ENCODE data around the gene RUVBL1.

The RUVBL1 gene

GRCh38 chr3:128051837-128052594 is 71.6 kb downstream of the RUVBL1 start, which contains the start of gene SEC61A1:
SEC61A1 (plus strand) TSS chr3:128052437; CDS start chr3:128052553, 116 bp downstream.
- Histone ChIP-seq H3K36me3 (replicated peaks) (peaks cover 46% of the 10 kb centered on the region), H3K27me3 (replicated peaks) (no peaks in the 10 kb centered on the region), H3K4me3 (ENCODE audit: low read depth, low read length) (peak within 1 kb of the TSS; percentile 89), H3K27ac (peak within 1 kb of the TSS; percentile 97)
- in situ Hi-C loops (cut with HindIII; ENCODE audit: low pct_ligation_motif_present, low sequenced_read_pairs), result no loop called here
- TF ChIP-seq, protein P1, sequence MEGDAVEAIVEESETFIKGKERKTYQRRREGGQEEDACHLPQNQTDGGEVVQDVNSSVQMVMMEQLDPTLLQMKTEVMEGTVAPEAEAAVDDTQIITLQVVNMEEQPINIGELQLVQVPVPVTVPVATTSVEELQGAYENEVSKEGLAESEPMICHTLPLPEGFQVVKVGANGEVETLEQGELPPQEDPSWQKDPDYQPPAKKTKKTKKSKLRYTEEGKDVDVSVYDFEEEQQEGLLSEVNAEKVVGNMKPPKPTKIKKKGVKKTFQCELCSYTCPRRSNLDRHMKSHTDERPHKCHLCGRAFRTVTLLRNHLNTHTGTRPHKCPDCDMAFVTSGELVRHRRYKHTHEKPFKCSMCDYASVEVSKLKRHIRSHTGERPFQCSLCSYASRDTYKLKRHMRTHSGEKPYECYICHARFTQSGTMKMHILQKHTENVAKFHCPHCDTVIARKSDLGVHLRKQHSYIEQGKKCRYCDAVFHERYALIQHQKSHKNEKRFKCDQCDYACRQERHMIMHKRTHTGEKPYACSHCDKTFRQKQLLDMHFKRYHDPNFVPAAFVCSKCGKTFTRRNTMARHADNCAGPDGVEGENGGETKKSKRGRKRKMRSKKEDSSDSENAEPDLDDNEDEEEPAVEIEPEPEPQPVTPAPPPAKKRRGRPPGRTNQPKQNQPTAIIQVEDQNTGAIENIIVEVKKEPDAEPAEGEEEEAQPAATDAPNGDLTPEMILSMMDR (IDR thresholded peaks at IDR 0.05; ENCODE audit: low read depth, low read length, missing control alignments), result no peak
- DNase-seq, result peak; percentile 89

DNA sequence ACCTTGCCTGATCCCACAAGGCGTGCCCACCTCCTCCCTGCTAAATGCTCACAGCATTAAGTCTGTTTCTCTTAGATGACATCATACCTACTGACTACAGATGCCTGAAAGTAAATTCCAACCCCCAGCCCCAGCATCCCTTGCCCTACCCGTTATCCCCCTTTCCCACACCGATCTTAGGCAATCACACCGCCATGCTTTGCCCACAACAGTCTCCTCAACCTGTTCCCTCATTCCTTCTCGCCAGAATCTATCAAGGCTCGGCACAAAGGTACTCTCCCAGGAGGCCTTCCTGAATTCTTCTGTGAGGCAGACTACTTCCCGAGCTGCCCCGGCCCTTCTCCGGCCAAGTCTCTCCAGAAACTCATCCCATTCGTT is 72.2 kb downstream of the RUVBL1 start:
- TF ChIP-seq, protein P1 (IDR thresholded peaks at IDR 0.05; ENCODE audit: low read depth, low read length, missing control alignments), result no peak
- Histone ChIP-seq H3K27ac (peak overlapping the region; percentile 61), H3K27me3 (replicated peaks) (no peaks in the 10 kb centered on the region), H3K36me3 (replicated peaks) (peaks cover 40% of the 10 kb centered on the region), H3K4me3 (ENCODE audit: low read depth, low read length) (peak overlapping the region; percentile 89)
- in situ Hi-C loops (cut with HindIII; ENCODE audit: low pct_ligation_motif_present, low sequenced_read_pairs), result no loop called here
- DNase-seq, result no peak

DNA sequence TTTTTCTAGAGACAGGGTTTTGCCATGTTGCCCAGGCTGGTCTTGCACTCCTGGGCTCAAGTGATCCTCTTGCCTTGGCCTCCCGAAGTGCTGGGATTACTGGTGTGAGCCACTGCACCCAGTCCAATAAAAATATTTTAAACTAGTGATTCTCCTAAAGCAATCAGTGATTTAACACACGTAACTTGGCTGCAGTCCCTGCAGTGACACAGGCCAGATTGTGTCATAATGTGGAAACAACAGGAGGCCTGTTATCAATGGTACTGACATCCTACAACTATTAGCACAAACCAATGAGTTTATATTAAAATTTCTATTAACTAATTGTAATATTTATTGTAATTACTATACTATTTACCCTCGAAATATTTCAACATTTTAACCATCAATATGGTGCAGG is 73.0 kb downstream of the RUVBL1 start:
- peaks cover 33% of the 10 kb centered on the region for H3K36me3 ChIP-seq (replicated peaks)
- TF ChIP-seq, protein P1 (IDR thresholded peaks at IDR 0.05; ENCODE audit: low read depth, low read length, missing control alignments), result no peak
- no peak overlapping the region for H3K27ac ChIP-seq
- in situ Hi-C loops (cut with HindIII; ENCODE audit: low pct_ligation_motif_present, low sequenced_read_pairs), result no loop called here
- no peaks in the 10 kb centered on the region for H3K27me3 ChIP-seq (replicated peaks)
- no peak overlapping the region for H3K4me3 ChIP-seq (ENCODE audit: low read depth, low read length)
- no peak for DNase-seq

DNA sequence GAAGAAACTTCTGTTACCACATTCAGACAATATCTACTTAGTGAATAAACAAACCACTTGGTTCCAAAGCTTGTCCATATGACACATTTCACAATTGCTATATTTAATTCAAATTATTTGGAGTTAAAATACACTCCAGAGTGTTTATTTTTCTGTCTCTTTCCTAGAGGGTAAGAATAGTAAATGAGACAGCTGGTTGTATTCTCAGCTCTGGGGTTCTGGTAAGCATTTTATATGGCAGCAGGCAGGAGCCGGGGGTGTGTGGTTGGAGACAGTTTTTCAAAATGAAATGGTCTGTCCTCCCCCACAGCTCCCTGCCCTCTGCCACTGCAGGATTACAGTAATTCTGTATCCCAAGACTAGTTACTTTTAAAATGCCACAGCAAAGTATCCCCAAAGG is 82.3 kb downstream of the RUVBL1 start:
- TF ChIP-seq, protein P1 (IDR thresholded peaks at IDR 0.05; ENCODE audit: low read depth, low read length, missing control alignments), result no peak
- no peaks in the 10 kb centered on the region for H3K36me3 ChIP-seq (replicated peaks)
- in situ Hi-C loops (cut with HindIII; ENCODE audit: low pct_ligation_motif_present, low sequenced_read_pairs), result no loop called here
- no peak overlapping the region for H3K27ac ChIP-seq
- DNase-seq, result no peak
- H3K4me3 ChIP-seq (ENCODE audit: low read depth, low read length), result no peak overlapping the region
- H3K27me3 ChIP-seq (replicated peaks), result peaks cover 7% of the 10 kb centered on the region

GRCh38 chr3:128040660-128041059 is 83.0 kb downstream of the RUVBL1 start:
- Histone ChIP-seq H3K4me3 (ENCODE audit: low read depth, low read length) (no peak overlapping the region), H3K27me3 (replicated peaks) (peaks cover 7% of the 10 kb centered on the region), H3K27ac (no peak overlapping the region), H3K36me3 (replicated peaks) (no peaks in the 10 kb centered on the region)
- TF ChIP-seq, protein P1 (IDR thresholded peaks at IDR 0.05; ENCODE audit: low read depth, low read length, missing control alignments), result no peak
- DNase-seq, result no peak
- in situ Hi-C loops (cut with HindIII; ENCODE audit: low pct_ligation_motif_present, low sequenced_read_pairs), result no loop called here

- DNase-seq, result no peak
Measured at GRCh38 chr3:128040041-128040440, 83.6 kb downstream of the RUVBL1 start.

More at GRCh38 chr3:128040041-128040440, 83.6 kb downstream of the RUVBL1 start:
- no peak overlapping the region for H3K4me3 ChIP-seq (ENCODE audit: low read depth, low read length)
- no peak overlapping the region for H3K27ac ChIP-seq
- TF ChIP-seq, protein P1 (IDR thresholded peaks at IDR 0.05; ENCODE audit: low read depth, low read length, missing control alignments), result no peak
- in situ Hi-C loops (cut with HindIII; ENCODE audit: low pct_ligation_motif_present, low sequenced_read_pairs), result no loop called here
- peaks cover 7% of the 10 kb centered on the region for H3K27me3 ChIP-seq (replicated peaks)
- no peaks in the 10 kb centered on the region for H3K36me3 ChIP-seq (replicated peaks)
